NCI-H2171 (cell line): Measurements from ENCODE around the gene PREX1.

Experiments used
- DNase-seq: peaks from one replicate; lab custom pipeline; 2025; lab: John Stamatoyannopoulos, UW

PREX1 gene

GRCh38 chr20:48681873-48682426 is 145.8 kb downstream of the PREX1 start:
- no peak for DNase-seq

GRCh38 chr20:48681201-48681872 is 146.5 kb downstream of the PREX1 start:
- no peak for DNase-seq

GRCh38 chr20:48680650-48681049 is 147.1 kb downstream of the PREX1 start:
- no peak for DNase-seq

GRCh38 chr20:48679599-48679998 is 148.2 kb downstream of the PREX1 start:
- DNase-seq: no peak

- DNase-seq: no peak
Observed at GRCh38 chr20:48679011-48679410, 148.8 kb downstream of the PREX1 start.

GRCh38 chr20:48678421-48678820 is 149.4 kb downstream of the PREX1 start:
- DNase-seq: no peak

- no peak for DNase-seq
Observed at GRCh38 chr20:48676795-48677460, 150.9 kb downstream of the PREX1 start.

GRCh38 chr20:48676125-48676524 is 151.7 kb downstream of the PREX1 start:
- no peak for DNase-seq

GRCh38 chr20:48674461-48674860 is 153.3 kb downstream of the PREX1 start:
- no peak for DNase-seq

- DNase-seq: no peak
Observed at GRCh38 chr20:48673507-48673906, 154.3 kb downstream of the PREX1 start.

- DNase-seq: no peak
Observed at GRCh38 chr20:48672324-48672723, 155.5 kb downstream of the PREX1 start.

- DNase-seq: no peak
Observed at GRCh38 chr20:48671141-48671540, 156.7 kb downstream of the PREX1 start.

- DNase-seq: no peak
Observed at GRCh38 chr20:48669946-48670605, 157.7 kb downstream of the PREX1 start.

GRCh38 chr20:48668451-48668946 is 159.3 kb downstream of the PREX1 start:
- DNase-seq: no peak

GRCh38 chr20:48667889-48668413 is 159.8 kb downstream of the PREX1 start:
- DNase-seq: no peak

- no peak for DNase-seq
Observed at GRCh38 chr20:48667481-48667880, 160.3 kb downstream of the PREX1 start.

GRCh38 chr20:48665785-48666184 is 162.0 kb downstream of the PREX1 start:
- no peak for DNase-seq

GRCh38 chr20:48662711-48663110 is 165.1 kb downstream of the PREX1 start:
- DNase-seq: no peak

- no peak for DNase-seq
Observed at GRCh38 chr20:48661575-48662455, 166.0 kb downstream of the PREX1 start.

- no peak for DNase-seq
Observed at GRCh38 chr20:48660788-48661187, 167.0 kb downstream of the PREX1 start.

GRCh38 chr20:48659858-48660257 is 167.9 kb downstream of the PREX1 start:
- DNase-seq: no peak

- no peak for DNase-seq
Observed at GRCh38 chr20:48658505-48658904, 169.3 kb downstream of the PREX1 start.
